K562 (cell line): Measurements from ENCODE around the gene TERB1. TPM values are rescaled to one million over a fixed set of nuclear protein-coding genes. Genes with fewer than 3 reads are reported as not detected.
A peak's percentile ranks its signal among the peaks of the same experiment; 100 is the strongest.

ENCODE experiments used
- ATAC-seq: fragments of 200-7000 bp; cut with Tn5 transposase; 3 replicates; pipeline ENCODE4 v1.9.1; 2020; ENCODE audit warnings: moderate library complexity
- BruUV-seq: library from RNA; stranded (reverse); fragments of 400-500 nt; replicated peaks from 2 replicates; lab custom pipeline; 2021; lab: Mats Ljungman, UMichigan
- CTCF ChIA-PET: fragments of 300-600 bp; formaldehyde crosslinking; extraction: SDS; loops from one replicate; lab custom pipeline; 2021; ENCODE audit warnings: low intra/inter-chr PET ratio; lab: Yijun Ruan, JAX
- POLR2A ChIA-PET: fragments of 300-600, 350-650 bp; sonication (Branson Sonifier 250); formaldehyde crosslinking; extraction: SDS; loops from one replicate; lab custom pipeline; 2021; ENCODE audit warnings: antibody characterized with exemption, inconsistent platforms; lab: Yijun Ruan, JAX
- DNase-seq, 4 experiments: peaks; one replicate each; pipeline versions ENCODE4 v3.0.0 to v3.0.0-alpha.2; 2011 to 2018; ENCODE audit warnings: low spot score in 3 of 4, mixed read lengths in 3 of 4; ENCODE audit errors: extremely low read depth in 1 of 4
- FAIRE-seq: peaks from 2 replicates; lab custom pipeline; 2011; peaks lifted over from hg19 to GRCh38; lab: Jason Lieb, UNC
- H2AFZ ChIP-seq: 2 replicates; pipeline ENCODE4 v1.6.0; 2011; ENCODE audit warnings: low read depth, low read length, control low read depth, inconsistent platforms
- H3K27ac ChIP-seq: fragments of 200-600 bp; 3 replicates; pipeline ENCODE4 v1.8.0; 2011; ENCODE audit warnings: low read depth, mild to moderate bottlenecking, control low read depth, inconsistent platforms, low read length, moderate library complexity, mixed read lengths; ENCODE audit errors: extremely low read depth
- H3K27me3 ChIP-seq, 2 experiments: fragments of 300-600 bp in 1 of 2; 2 replicates in 1 of 2; 3 replicates in 1 of 2; pipeline versions ENCODE4 v1.6.0 to v1.8.0; 2011; ENCODE audit warnings: inconsistent platforms in 2 of 2, low read length in 2 of 2, mild to moderate bottlenecking in 1 of 2, mixed read lengths in 1 of 2, moderate library complexity in 1 of 2; ENCODE audit not compliant: control insufficient read depth in 2 of 2, insufficient read depth in 2 of 2
- H3K36me3 ChIP-seq: fragments of 300-600 bp; 3 replicates; pipeline ENCODE4 v1.8.0; 2011; ENCODE audit warnings: mild to moderate bottlenecking, low read length, inconsistent platforms; ENCODE audit not compliant: control insufficient read depth, insufficient read depth
- H3K4me1 ChIP-seq, 2 experiments: fragments of 200-600 bp in 1 of 2; replicated peaks in 1 of 2; 2 replicates in 1 of 2; 3 replicates in 1 of 2; pipeline versions ENCODE4 v1.5.1 to v1.8.0; 2011; ENCODE audit warnings: inconsistent platforms in 2 of 2, low read length in 2 of 2, mild to moderate bottlenecking in 1 of 2, mixed read lengths in 1 of 2, moderate library complexity in 1 of 2; ENCODE audit not compliant: control insufficient read depth in 2 of 2, insufficient read depth in 2 of 2
- H3K4me2 ChIP-seq: 2 replicates; pipeline ENCODE4 v1.6.1; 2011; ENCODE audit warnings: low read length, control low read depth, inconsistent platforms, mixed read lengths; ENCODE audit not compliant: insufficient read depth
- H3K4me3 ChIP-seq: fragments of 200-600 bp; sonication (generic), shearing (Covaris generic); 2 replicates; pipeline ENCODE4 v1.5.1; 2016; ENCODE audit warnings: control low read depth, inconsistent platforms
- H3K79me2 ChIP-seq: fragments of 200-600 bp; 3 replicates; pipeline ENCODE4 v1.8.0; 2011; ENCODE audit warnings: low read length, inconsistent platforms; ENCODE audit not compliant: control insufficient read depth, insufficient read depth
- H3K9ac ChIP-seq, 2 experiments: 2 replicates each; pipeline versions ENCODE4 v1.6.0 to v1.6.1; 2011; ENCODE audit warnings: low read depth in 2 of 2, low read length in 2 of 2, control low read depth in 1 of 2, inconsistent platforms in 1 of 2, mild to moderate bottlenecking in 1 of 2, mixed read lengths in 1 of 2; ENCODE audit not compliant: insufficient read depth in 1 of 2
- H3K9me1 ChIP-seq: one replicate; pipeline ENCODE4 v1.6.0; 2011; ENCODE audit warnings: inconsistent platforms, mild to moderate bottlenecking, low read length, moderate library complexity; ENCODE audit not compliant: control insufficient read depth, insufficient read depth
- H3K9me3 ChIP-seq: replicated peaks from 2 replicates; pipeline ENCODE4 v1.5.1; 2011; ENCODE audit warnings: low read depth, low read length, inconsistent platforms; ENCODE audit not compliant: control insufficient read depth, insufficient read depth
- H4K20me1 ChIP-seq: replicated peaks from 2 replicates; pipeline ENCODE4 v1.6.1; 2011; ENCODE audit warnings: low read length, inconsistent platforms, mixed read lengths; ENCODE audit not compliant: control insufficient read depth, insufficient read depth
- CEBPZ ChIP-seq: fragments of 150-350 bp; IDR thresholded peaks from 2 replicates; pipeline ENCODE4 v1.6.1; 2014; ENCODE audit warnings: low read depth, mild to moderate bottlenecking, low read length, borderline replicate concordance
- HDAC8 ChIP-seq: fragments of 450-650 bp; IDR thresholded peaks from 2 replicates; pipeline ENCODE4 v1.6.1; 2016; ENCODE audit warnings: mild to moderate bottlenecking, missing genetic modification characterization, moderate library complexity, missing compliant biosample characterization
- KDM5B ChIP-seq: fragments of 200-600 bp; sonication (generic); IDR thresholded peaks from 2 replicates; pipeline ENCODE4 v1.6.1; 2012; ENCODE audit warnings: low read depth, mild to moderate bottlenecking, moderate library complexity, low read length, control low read depth, inconsistent platforms; ENCODE audit not compliant: insufficient replicate concordance
- MCM5 ChIP-seq: fragments of 450-650 bp; IDR thresholded peaks from 2 replicates; pipeline ENCODE4 v1.6.1; 2016; ENCODE audit warnings: low read depth
- MYBL2 ChIP-seq, 2 experiments: fragments of 450-650 bp in 1 of 2; sonication (generic) in 1 of 2; formaldehyde crosslinking in 1 of 2; IDR thresholded peaks; 2 replicates each; pipeline versions ENCODE4 v1.6.1 to v1.8.1; 2017 to 2022; ENCODE audit warnings: borderline replicate concordance in 1 of 2, inconsistent platforms in 1 of 2, low read depth in 1 of 2, mild to moderate bottlenecking in 1 of 2, missing genetic modification reagents in 1 of 2, moderate library complexity in 1 of 2
- NCOR1 ChIP-seq: fragments of 450-650 bp; IDR thresholded peaks from 2 replicates; pipeline ENCODE4 v1.6.1; 2016; ENCODE audit warnings: mild to moderate bottlenecking, moderate library complexity
- NELFE ChIP-seq: IDR thresholded peaks from 2 replicates; pipeline ENCODE4 v1.6.1; 2011; ENCODE audit warnings: mild to moderate bottlenecking; ENCODE audit not compliant: insufficient read depth, insufficient read length
- NR4A1 ChIP-seq, 2 experiments: fragments of 250-450 bp in 1 of 2; fragments of 450-650 bp in 1 of 2; sonication (Bioruptor Pico) in 1 of 2; IDR thresholded peaks; 2 replicates each; pipeline versions ENCODE4 v1.4.0 to v1.6.1; 2016 to 2020; ENCODE audit warnings: mild to moderate bottlenecking in 2 of 2, missing compliant biosample characterization in 1 of 2, missing genetic modification characterization in 1 of 2, moderate library complexity in 1 of 2
- RFX5 ChIP-seq: IDR thresholded peaks from 2 replicates; pipeline ENCODE4 v1.6.1; 2011; ENCODE audit warnings: low read depth, mild to moderate bottlenecking, improper control_type of control experiment, low read length
- SRSF7 ChIP-seq: fragments of 200-400 bp; formaldehyde crosslinking; optimal IDR thresholded peaks from 2 replicates; pipeline ENCODE3; 2017; ENCODE audit warnings: mild to moderate bottlenecking, low read depth, low read length
- THAP7 ChIP-seq: fragments of 250-450 bp; sonication (Bioruptor Pico); IDR thresholded peaks from 2 replicates; pipeline ENCODE4 v1.5.0; 2021
- ZNF146 ChIP-seq: IDR thresholded peaks from one replicate; pipeline ENCODE4 v1.6.1; 2018; ENCODE audit warnings: missing compliant biosample characterization; ENCODE audit not compliant: unreplicated experiment
- ZNF232 ChIP-seq: sonication (generic); formaldehyde crosslinking; IDR thresholded peaks from 2 replicates; pipeline ENCODE4 v1.8.0; 2022; ENCODE audit warnings: mild to moderate bottlenecking, missing genetic modification reagents
- ZNF740 ChIP-seq, 3 experiments: fragments of 200-800 bp in 1 of 3; sonication (Bioruptor generic) in 1 of 3; sonication (generic) in 1 of 3; formaldehyde crosslinking in 1 of 3; IDR thresholded peaks; 2 replicates each; pipeline versions ENCODE4 v1.6.1 to v1.8.0; 2016 to 2022; ENCODE audit warnings: mild to moderate bottlenecking in 2 of 3, missing compliant biosample characterization in 2 of 3, missing genetic modification characterization in 2 of 3, missing genetic modification reagents in 1 of 3
- WGBS: fragments of 100-300 bp; shearing (Covaris generic); methylation state at CpG from one replicate; pipeline ENCODE4 v1.1.6; 2016; ENCODE audit warnings: low coverage, mixed read lengths; ENCODE audit not compliant: insufficient coverage; ENCODE audit errors: missing lambda C conversion rate; 5-methylcytosine and 5-hydroxymethylcytosine counted together
- in situ Hi-C: fragments of 300-500 bp; cut with MboI; formaldehyde crosslinking; loops from 4 replicates; pipeline ENCODE4 v1.15.0; 2018; ENCODE audit warnings: inconsistent platforms, mixed read lengths
- intact Hi-C: fragments of 100-400 bp; cut with micrococcal nuclease; formaldehyde crosslinking; loops from 2 replicates; pipeline ENCODE4 v1.14.2; 2022
- polyA plus RNA-seq, 8 experiments: library from polyadenylated mRNA; depleted of rRNA in 4 of 8; stranded (reverse) in 5 of 8; unstranded in 3 of 8; fragments of >200 nt; fragmentation: Nextera tagmentation in 2 of 8; fragmentation: Illumina TruSeq in 1 of 8; extraction: Ambion mirVana in 2 of 8; extraction: Trizol in 1 of 8; gene quantifications; 2 replicates each; pipeline versions ENCODE4 v1.2.1 to v1.2.3, GENCODE V29; 2011 to 2014; ENCODE audit warnings: inconsistent platforms in 1 of 8, missing spikeins in 1 of 8
- total RNA-seq, 7 experiments: library from RNA; depleted of rRNA in 6 of 7; stranded (reverse); fragments of >200 nt in 6 of 7; fragmentation: Illumina TruSeq in 2 of 7; extraction: Trizol in 2 of 7; gene quantifications; 2 replicates each; pipeline versions ENCODE4 v1.2.1 to v1.2.3, GENCODE V29; 2011 to 2021; ENCODE audit warnings: low replicate concordance in 1 of 7
- TF ChIP-seq, protein P1 (sequence below): fragments of 450-650 bp; IDR thresholded peaks from 2 replicates; pipeline ENCODE4 v1.6.1; 2016; ENCODE audit warnings: antibody characterized with exemption

The TERB1 gene
- total and polyA plus RNA-seq, 9 of the 15 experiments (the other 6 are each of a cell fraction or from before 2014, with no cell fraction given), result not detected

DNA sequence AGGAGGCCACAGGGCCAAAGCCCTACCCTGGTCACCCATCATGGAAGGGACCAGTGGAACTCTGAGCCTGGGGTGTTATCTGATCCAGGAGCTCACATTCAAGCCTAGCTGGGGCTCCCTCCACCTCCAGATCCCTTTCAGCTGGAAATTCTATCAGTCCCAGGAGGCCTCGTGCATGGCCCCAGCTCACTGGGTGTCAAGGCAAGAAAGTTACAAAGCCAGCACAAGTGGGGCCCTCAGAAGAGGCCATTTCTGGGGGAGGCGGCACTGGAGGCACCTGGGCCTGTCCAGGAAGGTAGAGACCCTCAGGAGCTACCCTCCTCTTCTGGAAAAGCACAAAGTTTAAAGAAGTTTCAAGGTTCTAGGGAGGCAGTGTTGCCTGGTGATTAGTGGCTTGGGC lies 47.6 kb upstream of the TERB1 start:
- no TSS peak for BruUV-seq
- Histone ChIP-seq H3K79me2 (no peaks in the 10 kb centered on the region), H2AFZ (no peak overlapping the region), H3K4me3 (no peak overlapping the region), H3K36me3 (no peaks in the 10 kb centered on the region), H3K27ac (no peak overlapping the region), H3K4me2 (no peak overlapping the region), H3K9ac (no peak overlapping the region), H3K4me1 (peaks cover 12 to 15% of the 10 kb centered on the region in 2 experiments; a peak in 3 of 5 replicates), H3K9me1 (no peaks in the 10 kb centered on the region), H3K27me3 (peaks cover 15 to 20% of the 10 kb centered on the region in 2 experiments; a peak in 4 of 5 replicates), H3K9me3 (no peaks in the 10 kb centered on the region), H4K20me1 (no peaks in the 10 kb centered on the region)
- ATAC-seq, result peak; percentile 36; the same call in 2 of the 3 replicates
- FAIRE-seq, result peak; percentile 6
- peak in 2 of 4 experiments; percentile 24 to 28 for DNase-seq
- CTCF ChIA-PET, result no interaction called here
- WGBS, result 30% methylated on average over 2 of the region's 2 CpGs
- POLR2A ChIA-PET, result interaction anchor here (0.9 to 1.4 kb wide), 2 partner anchors 18 to 23 kb away, joined by 4 read pairs; partner anchors contain the start of gene NAE1
- in situ Hi-C loops (no loop called here), intact Hi-C loops (no loop called here)
- TF ChIP-seq ZNF146 (CRISPR knock-in tag), result no peak
- TF ChIP-seq HDAC8 (tag), result no peak
- TF ChIP-seq CEBPZ, result no peak
- TF ChIP-seq NCOR1, result no peak
- no peak for TF ChIP-seq KDM5B
- no peak for TF ChIP-seq SRSF7
- TF ChIP-seq ZNF232 (CRISPR knock-in tag), result no peak
- TF ChIP-seq MYBL2 (IDR thresholded peaks at IDR 0.05; ENCODE audit: low read depth), result no peak
- TF ChIP-seq MYBL2 (CRISPR knock-in tag; IDR thresholded peaks at IDR 0.05; ENCODE audit: borderline replicate concordance), result no peak
- TF ChIP-seq ZNF740 (CRISPR knock-in tag; IDR thresholded peaks at IDR 0.05), result no peak
- TF ChIP-seq ZNF740 (tag; IDR thresholded peaks at IDR 0.05), result no peak
- TF ChIP-seq NR4A1 (CRISPR knock-in tag; IDR thresholded peaks at IDR 0.05), result no peak
- no peak for TF ChIP-seq NR4A1 (tag; IDR thresholded peaks at IDR 0.05)
- TF ChIP-seq RFX5, result no peak
- TF ChIP-seq NELFE, result no peak
- TF ChIP-seq MCM5, result no peak
- no peak for TF ChIP-seq THAP7 (CRISPR knock-in tag)
- TF ChIP-seq, protein P1, sequence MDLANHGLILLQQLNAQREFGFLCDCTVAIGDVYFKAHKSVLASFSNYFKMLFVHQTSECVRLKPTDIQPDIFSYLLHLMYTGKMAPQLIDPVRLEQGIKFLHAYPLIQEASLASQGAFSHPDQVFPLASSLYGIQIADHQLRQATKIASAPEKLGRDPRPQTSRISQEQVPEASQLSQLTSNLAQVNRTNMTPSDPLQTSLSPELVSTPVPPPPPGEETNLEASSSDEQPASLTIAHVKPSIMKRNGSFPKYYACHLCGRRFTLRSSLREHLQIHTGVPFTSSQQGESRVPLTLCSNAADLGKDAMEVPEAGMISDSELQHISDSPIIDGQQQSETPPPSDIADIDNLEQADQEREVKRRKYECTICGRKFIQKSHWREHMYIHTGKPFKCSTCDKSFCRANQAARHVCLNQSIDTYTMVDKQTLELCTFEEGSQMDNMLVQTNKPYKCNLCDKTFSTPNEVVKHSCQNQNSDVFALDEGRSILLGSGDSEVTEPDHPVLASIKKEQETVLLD, result no peak
